SK-N-MC (cell line): Measurements from ENCODE around the gene NIPAL1.

Experiments
- DNase-seq: peaks from one replicate; pipeline ENCODE4 v3.0.0-alpha.2; 2011; ENCODE audit warnings: low read depth, low spot score
- H3K27ac ChIP-seq: fragments of 200-600 bp; sonication (generic); 2 replicates; pipeline ENCODE4 v1.5.1; 2016; ENCODE audit warnings: mixed run types
- H3K36me3 ChIP-seq: fragments of 200-600 bp; sonication (generic); 2 replicates; pipeline ENCODE4 v1.6.1; 2017; ENCODE audit warnings: antibody characterized with exemption, low read length, mixed read lengths; ENCODE audit not compliant: insufficient read depth
- H3K4me3 ChIP-seq: fragments of 200-600 bp; sonication (generic); 2 replicates; pipeline ENCODE4 v1.5.1; 2016
- H3K9ac ChIP-seq: fragments of 200-600 bp; sonication (generic); 2 replicates; pipeline ENCODE4 v1.8.0; 2017; ENCODE audit warnings: mixed run types, mixed read lengths; ENCODE audit not compliant: insufficient read length
- H3K9me3 ChIP-seq: fragments of 200-600 bp; sonication (generic); 2 replicates; pipeline ENCODE4 v1.6.1; 2017; ENCODE audit warnings: low read depth, mild to moderate bottlenecking, antibody characterized with exemption, low read length, moderate library complexity, mixed read lengths
- EZH2 ChIP-seq: fragments of 200-600 bp; sonication (generic); IDR thresholded peaks from one replicate; pipeline ENCODE4 v1.6.1; 2017; ENCODE audit warnings: antibody characterized with exemption
- FOXP2 ChIP-seq: optimal IDR thresholded peaks from 2 replicates; pipeline ENCODE3; 2011; ENCODE audit warnings: mild to moderate bottlenecking, moderate library complexity; ENCODE audit not compliant: insufficient read depth; ENCODE audit errors: extremely low read length, control extremely low read depth
- POLR2AphosphoS5 ChIP-seq: IDR thresholded peaks from 2 replicates; pipeline ENCODE4 v1.6.1; 2012; ENCODE audit warnings: mild to moderate bottlenecking, low read depth, low read length, borderline replicate concordance

Gene NIPAL1

GRCh38 chr4:48044298-48044697 lies 27.7 kb downstream of the NIPAL1 start:
- H3K4me3 ChIP-seq: no peak overlapping the region
- TF ChIP-seq POLR2AphosphoS5 (no peak), FOXP2 (no peak), EZH2 (no peak)

GRCh38 chr4:48046059-48046458 lies 29.5 kb downstream of the NIPAL1 start:
- no peak overlapping the region for H3K9ac ChIP-seq

More at GRCh38 chr4:48044298-48044697, 27.7 kb downstream of the NIPAL1 start:
- no peaks in the 10 kb centered on the region for H3K36me3 ChIP-seq
- DNase-seq: no peak
- no peak overlapping the region for H3K27ac ChIP-seq
- no peak overlapping the region for H3K9ac ChIP-seq
- no peaks in the 10 kb centered on the region for H3K9me3 ChIP-seq

GRCh38 chr4:48047421-48047844 lies 30.9 kb downstream of the NIPAL1 start:
- no peak overlapping the region for H3K4me3 ChIP-seq
- no peak overlapping the region for H3K27ac ChIP-seq
- DNase-seq: no peak

More at GRCh38 chr4:48046059-48046458, 29.5 kb downstream of the NIPAL1 start:
- Histone ChIP-seq H3K36me3 (no peaks in the 10 kb centered on the region), H3K4me3 (no peak overlapping the region), H3K9me3 (no peaks in the 10 kb centered on the region), H3K27ac (no peak overlapping the region)
- DNase-seq: no peak
- TF ChIP-seq EZH2 (no peak), FOXP2 (no peak), POLR2AphosphoS5 (no peak)

GRCh38 chr4:48047896-48048295 lies 31.3 kb downstream of the NIPAL1 start:
- Histone ChIP-seq H3K4me3 (no peak overlapping the region), H3K27ac (no peak overlapping the region), H3K9me3 (no peaks in the 10 kb centered on the region), H3K9ac (no peak overlapping the region), H3K36me3 (no peaks in the 10 kb centered on the region)
- TF ChIP-seq POLR2AphosphoS5: no peak
- no peak for TF ChIP-seq FOXP2
- no peak for TF ChIP-seq EZH2
- DNase-seq: no peak

More at GRCh38 chr4:48047421-48047844, 30.9 kb downstream of the NIPAL1 start:
- Histone ChIP-seq H3K9me3 (no peaks in the 10 kb centered on the region), H3K9ac (no peak overlapping the region), H3K36me3 (no peaks in the 10 kb centered on the region)
- TF ChIP-seq FOXP2 (no peak), EZH2 (no peak), POLR2AphosphoS5 (no peak)

- TF ChIP-seq EZH2: no peak
- no peak for TF ChIP-seq POLR2AphosphoS5
- TF ChIP-seq FOXP2: no peak
- no peaks in the 10 kb centered on the region for H3K36me3 ChIP-seq
- H3K9me3 ChIP-seq: no peaks in the 10 kb centered on the region
- H3K4me3 ChIP-seq: no peak overlapping the region
- H3K9ac ChIP-seq: no peak overlapping the region
- no peak overlapping the region for H3K27ac ChIP-seq
- no peak for DNase-seq
Measured at GRCh38 chr4:48049483-48049882, 32.9 kb downstream of the NIPAL1 start.

- Histone ChIP-seq H3K4me3 (no peak overlapping the region), H3K36me3 (no peaks in the 10 kb centered on the region), H3K27ac (no peak overlapping the region), H3K9me3 (no peaks in the 10 kb centered on the region), H3K9ac (no peak overlapping the region)
- no peak for DNase-seq
- no peak for TF ChIP-seq POLR2AphosphoS5
- no peak for TF ChIP-seq FOXP2
- no peak for TF ChIP-seq EZH2
Measured at GRCh38 chr4:48051078-48051477, 34.5 kb downstream of the NIPAL1 start.

GRCh38 chr4:48058617-48059530 lies 42.3 kb downstream of the NIPAL1 start:
- H3K9me3 ChIP-seq: no peaks in the 10 kb centered on the region
- no peak overlapping the region for H3K27ac ChIP-seq
- no peak overlapping the region for H3K4me3 ChIP-seq
- no peaks in the 10 kb centered on the region for H3K36me3 ChIP-seq
- H3K9ac ChIP-seq: no peak overlapping the region
- no peak for TF ChIP-seq FOXP2
- no peak for TF ChIP-seq POLR2AphosphoS5
- no peak for TF ChIP-seq EZH2
- DNase-seq: no peak

- H3K9me3 ChIP-seq: no peaks in the 10 kb centered on the region
- no peak overlapping the region for H3K27ac ChIP-seq
- TF ChIP-seq EZH2 (no peak), POLR2AphosphoS5 (no peak), FOXP2 (no peak)
- no peak for DNase-seq
- H3K4me3 ChIP-seq: no peak overlapping the region
- H3K36me3 ChIP-seq: no peaks in the 10 kb centered on the region
- no peak overlapping the region for H3K9ac ChIP-seq
Measured at GRCh38 chr4:48064349-48064748, 47.8 kb downstream of the NIPAL1 start.
